GM10266 (cell line): ENCODE results near the gene MOGAT1.
A peak's percentile ranks its signal among the peaks of the same experiment; 100 is the strongest.

Experiments used
- DNase-seq: peaks from one replicate; pipeline ENCODE4 v3.0.0; 2012; ENCODE audit errors: extremely low spot score
- CTCF ChIP-seq: IDR thresholded peaks from 2 replicates; pipeline ENCODE4 v1.5.1; 2012; ENCODE audit warnings: mild to moderate bottlenecking, low read depth; ENCODE audit not compliant: control insufficient read depth, insufficient read depth; ENCODE audit errors: missing control alignments

MOGAT1 gene

GRCh38 chr2:222703886-222704285, 32.4 kb downstream of the MOGAT1 start:
- TF ChIP-seq CTCF = no peak

GRCh38 chr2:222706616-222707015, 35.2 kb downstream of the MOGAT1 start:
- no peak for DNase-seq
- TF ChIP-seq CTCF = no peak

More at GRCh38 chr2:222703886-222704285, 32.4 kb downstream of the MOGAT1 start:
- no peak for DNase-seq

DNA sequence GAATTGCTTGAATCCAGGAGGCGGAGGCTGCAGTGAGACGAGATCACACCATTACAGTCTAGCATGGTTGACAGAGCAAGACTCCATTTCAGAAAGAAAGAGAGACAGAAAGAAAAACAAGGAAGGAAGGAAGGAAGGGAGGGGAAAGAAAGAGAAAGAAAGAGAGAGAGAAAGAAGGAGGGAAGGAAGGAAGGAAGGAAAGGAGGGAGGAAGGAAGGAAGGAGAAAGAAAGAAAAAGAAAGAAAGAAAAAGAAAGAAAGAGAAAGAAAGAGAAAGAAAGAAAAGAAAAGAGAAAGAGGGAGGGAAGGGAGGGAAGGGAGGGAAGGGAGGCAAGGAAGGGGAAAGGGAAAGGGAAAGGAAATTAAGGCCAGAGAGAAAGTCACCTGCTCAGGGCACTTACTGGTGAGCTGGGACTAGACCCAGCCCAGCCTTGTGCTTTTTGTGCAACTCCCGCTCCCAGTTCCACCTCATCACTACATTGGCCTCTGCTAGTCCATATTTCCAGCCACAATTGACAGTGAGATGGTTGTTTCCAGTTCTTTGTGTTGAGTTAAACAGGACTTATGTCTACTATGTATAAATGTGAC, 35.7 kb downstream of the MOGAT1 start:
- no peak for DNase-seq
- no peak for TF ChIP-seq CTCF

DNA sequence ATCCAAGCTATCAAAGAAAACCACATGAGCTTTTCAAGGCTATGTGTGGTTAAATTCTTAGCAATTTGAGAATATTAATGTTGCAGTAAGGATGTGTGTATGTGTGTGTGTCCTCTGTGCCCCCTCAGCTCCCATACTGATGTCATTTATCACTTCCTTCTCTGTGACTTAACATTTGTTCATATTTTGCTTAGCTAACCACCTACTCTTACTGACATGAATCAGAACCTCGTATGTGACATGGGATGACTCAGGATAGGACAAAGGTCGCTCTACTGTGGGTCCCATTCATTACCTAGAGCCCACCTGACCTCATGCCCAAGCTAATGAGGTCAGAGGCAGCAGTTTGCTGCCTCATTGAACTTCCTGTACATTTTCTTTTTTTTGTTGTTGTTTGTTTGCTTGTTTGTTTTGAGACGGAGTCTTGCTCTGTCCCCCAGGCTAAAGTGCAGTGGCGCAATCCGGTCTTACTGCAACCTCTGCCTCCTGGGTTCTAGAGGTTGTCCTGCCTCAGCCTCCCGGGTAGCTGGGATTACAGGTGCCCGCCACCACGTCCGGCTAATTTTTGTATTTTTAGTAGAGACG, 36.3 kb downstream of the MOGAT1 start:
- no peak for TF ChIP-seq CTCF
- DNase-seq = peak; percentile 25

- DNase-seq = no peak
- TF ChIP-seq CTCF = peak; percentile 94
Measured at GRCh38 chr2:222708274-222708710, 36.8 kb downstream of the MOGAT1 start.

DNA sequence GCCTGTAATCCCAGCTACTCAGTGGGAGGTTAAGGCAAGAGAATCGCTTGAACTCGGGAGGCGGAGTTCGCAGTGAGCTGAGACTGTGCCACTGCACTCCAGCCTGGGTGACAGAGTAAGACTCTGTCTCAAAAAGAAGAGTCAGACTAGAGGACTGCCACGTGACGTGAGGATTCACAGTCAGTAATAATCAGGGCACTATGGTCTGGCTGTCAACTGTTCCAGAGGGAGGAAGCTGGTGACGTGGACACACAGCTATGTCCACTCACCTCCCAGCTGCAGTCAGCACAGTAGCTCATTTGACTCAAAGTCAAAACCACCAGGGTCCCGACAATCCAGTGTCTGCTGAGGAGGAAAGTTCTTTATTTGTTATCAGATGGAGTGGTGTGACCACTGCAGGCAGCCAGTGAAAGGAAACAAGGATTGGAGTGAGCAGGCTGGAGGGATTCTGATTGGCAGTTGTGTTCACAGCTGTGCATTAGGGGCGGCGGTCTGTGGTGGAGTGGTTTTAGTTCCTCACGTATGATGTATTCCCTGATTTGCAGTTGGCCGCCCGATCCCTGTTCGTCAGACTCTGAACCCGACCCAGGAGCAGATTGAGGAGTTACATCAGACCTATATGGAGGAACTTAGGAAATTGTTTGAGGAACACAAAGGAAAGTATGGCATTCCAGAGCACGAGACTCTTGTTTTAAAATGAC, 37.9 kb downstream of the MOGAT1 start:
- peak; percentile 28 for DNase-seq
- TF ChIP-seq CTCF = no peak

DNA sequence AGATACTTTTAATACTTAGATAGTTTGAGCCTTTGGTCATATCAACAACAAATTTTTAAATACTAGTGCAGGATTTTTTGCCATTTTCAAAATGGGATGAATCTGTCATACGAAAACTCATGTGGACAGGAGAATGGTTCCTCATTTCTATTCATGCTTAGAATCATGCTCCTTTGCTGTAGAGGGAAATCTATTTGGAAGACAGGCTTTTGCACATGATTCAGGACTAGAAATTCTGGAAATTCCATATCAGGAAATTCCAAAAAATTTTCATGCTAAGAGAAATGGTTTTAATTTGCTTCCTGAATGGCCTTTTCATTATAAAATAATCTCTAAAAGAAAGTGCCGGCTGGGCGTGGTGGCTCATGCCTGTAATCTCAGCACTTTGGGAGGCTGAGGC, 39.3 kb downstream of the MOGAT1 start:
- no peak for TF ChIP-seq CTCF
- no peak for DNase-seq
